PC-3 (cell line): Measurements from ENCODE around the gene MAN2C1. TPM values are rescaled to one million over a fixed set of nuclear protein-coding genes. Genes with fewer than 3 reads are reported as not detected.
A peak's percentile ranks its signal among the peaks of the same experiment; 100 is the strongest.

Experiments used
- ATAC-seq: fragments of 200-7000 bp; cut with Tn5 transposase; 2 replicates; pipeline ENCODE4 v1.9.1; 2020; ENCODE audit warnings: mild to moderate bottlenecking, moderate library complexity
- BruUV-seq: library from RNA; stranded (reverse); fragments of 400-500 nt; replicated peaks from 2 replicates; lab custom pipeline; 2021; lab: Mats Ljungman, UMichigan
- CTCF ChIA-PET: fragments of 300-600 bp; sonication (Branson Sonifier 250); formaldehyde crosslinking; loops from one replicate; lab custom pipeline; 2022; ENCODE audit warnings: antibody characterized with exemption; lab: Charles Lee
- POLR2A ChIA-PET: fragments of 300-600 bp; sonication (Branson Sonifier 250); formaldehyde crosslinking; loops from one replicate; lab custom pipeline; 2022; ENCODE audit warnings: antibody characterized with exemption; ENCODE audit not compliant: unreplicated experiment; lab: Charles Lee
- DNase-seq: peaks from one replicate; pipeline ENCODE4 v3.0.0-alpha.2; 2015
- H2AFZ ChIP-seq: fragments of 300-600 bp; sonication (generic); 2 replicates; pipeline ENCODE4 v1.6.0; 2016; ENCODE audit warnings: antibody characterized with exemption, low read length
- H3F3A ChIP-seq: fragments of 300-600 bp; sonication (generic); one replicate; pipeline ENCODE4 v1.6.0; 2017; ENCODE audit warnings: antibody characterized with exemption, low read length, control low read depth, mild to moderate bottlenecking; ENCODE audit not compliant: unreplicated experiment
- H3K27ac ChIP-seq: fragments of 300-600 bp; sonication (generic); 2 replicates; pipeline ENCODE4 v1.5.1; 2016; ENCODE audit warnings: mild to moderate bottlenecking, low read length
- H3K27me3 ChIP-seq: fragments of 300-600 bp; sonication (generic); 2 replicates; pipeline ENCODE4 v1.6.1; 2016; ENCODE audit warnings: low read length, mixed read lengths
- H3K36me3 ChIP-seq: fragments of 300-600 bp; sonication (generic); 2 replicates; pipeline ENCODE4 v1.6.1; 2016; ENCODE audit warnings: low read depth, mixed run types, low read length, mixed read lengths
- H3K4me1 ChIP-seq: fragments of 300-600 bp; sonication (generic); 2 replicates; pipeline ENCODE4 v1.5.1; 2016; ENCODE audit warnings: low read length; ENCODE audit not compliant: insufficient read depth
- H3K4me2 ChIP-seq: fragments of 300-600 bp; sonication (generic); 2 replicates; pipeline ENCODE4 v1.6.0; 2016; ENCODE audit warnings: low read length
- H3K4me3 ChIP-seq: fragments of 300-600 bp; sonication (generic); 2 replicates; pipeline ENCODE4 v1.5.1; 2016; ENCODE audit warnings: mild to moderate bottlenecking, low read length, mixed read lengths
- H3K79me2 ChIP-seq: fragments of 300-600 bp; sonication (generic); 2 replicates; pipeline ENCODE4 v1.6.1; 2017; ENCODE audit warnings: low read length, mixed read lengths
- H3K9ac ChIP-seq: fragments of 300-600 bp; sonication (generic); 2 replicates; pipeline ENCODE4 v1.6.0; 2016; ENCODE audit warnings: mild to moderate bottlenecking, low read length
- H3K9me2 ChIP-seq: fragments of 300-600 bp; sonication (generic); replicated peaks from 2 replicates; pipeline ENCODE4 v1.6.1; 2016; ENCODE audit warnings: mixed run types, low read length, mixed read lengths
- H3K9me3 ChIP-seq: fragments of 300-600 bp; sonication (generic); 2 replicates; pipeline ENCODE4 v1.6.1; 2016; ENCODE audit warnings: low read length, mixed read lengths
- H4K20me1 ChIP-seq: fragments of 300-600 bp; sonication (generic); 2 replicates; pipeline ENCODE4 v1.6.1; 2016; ENCODE audit warnings: low read length, mixed read lengths
- EZH2 ChIP-seq: fragments of 300-600 bp; sonication (generic); IDR thresholded peaks from one replicate; pipeline ENCODE4 v1.6.1; 2017; ENCODE audit warnings: antibody characterized with exemption, mild to moderate bottlenecking, low read length; ENCODE audit not compliant: unreplicated experiment
- EZH2phosphoT487 ChIP-seq: fragments of 300-600 bp; sonication (generic); IDR thresholded peaks from 2 replicates; pipeline ENCODE4 v1.6.1; 2018; ENCODE audit warnings: mild to moderate bottlenecking, antibody characterized with exemption, low read length, borderline replicate concordance
- intact Hi-C: fragments of 100-400 bp; cut with micrococcal nuclease; formaldehyde crosslinking; loops from 2 replicates; pipeline ENCODE4 v1.9.0; 2023
- total RNA-seq: library from RNA; depleted of rRNA; stranded (reverse); fragments of >200 nt; gene quantifications from 2 replicates; pipeline ENCODE4 v1.2.3, GENCODE V29; 2014
- TF ChIP-seq, protein P1 (sequence below): fragments of 300-600 bp; sonication (generic); conservative IDR thresholded peaks from 2 replicates; pipeline ENCODE4 v1.5.1; 2017; ENCODE audit warnings: antibody characterized with exemption, low read depth, mild to moderate bottlenecking, low read length

Gene MAN2C1
- total RNA-seq, 1 experiment from 2014 or later, result 126 TPM

DNA sequence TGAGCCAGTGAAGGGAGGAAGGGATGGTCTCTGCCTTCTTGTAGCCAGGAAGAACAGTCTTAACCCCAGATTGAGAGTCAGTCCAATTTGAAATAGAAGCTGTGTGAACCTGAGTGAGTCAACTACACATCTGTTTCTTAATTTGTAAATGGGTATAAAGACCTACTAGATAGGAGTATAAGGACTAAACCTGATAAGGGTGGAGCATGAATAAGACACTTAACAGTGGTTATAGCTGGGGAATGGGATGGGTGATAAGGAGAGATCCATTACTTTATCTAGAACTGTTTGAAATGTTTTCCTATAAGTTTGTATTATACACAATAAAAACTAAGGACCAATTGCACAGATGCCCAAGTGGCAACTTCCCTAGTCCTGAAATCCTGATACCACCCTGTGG, 1.4 kb downstream of the MAN2C1 start:
- CTCF ChIA-PET, result interaction anchor here (0.6 to 1.3 kb wide), 2 partner anchors 60 to 85 kb away, joined by 5 to 6 read pairs; partner anchors contain the start of gene SIN3A
- Histone ChIP-seq H3K9me2 (no peaks in the 10 kb centered on the region), H3K4me2 (peak overlapping the region; percentile 99), H3K4me3 (peak overlapping the region; percentile 87), H3K9me3 (no peaks in the 10 kb centered on the region), H3K27me3 (no peaks in the 10 kb centered on the region), H3K79me2 (peaks cover 29% of the 10 kb centered on the region; the same call in 1 of the 2 replicates), H3K9ac (peak overlapping the region; percentile 33; the same call in 1 of the 2 replicates), H3K4me1 (peaks cover 16% of the 10 kb centered on the region), H3K36me3 (peaks cover 31% of the 10 kb centered on the region), H3F3A (no peaks in the 10 kb centered on the region), H3K27ac (no peak overlapping the region), H4K20me1 (no peaks in the 10 kb centered on the region), H2AFZ (no peak overlapping the region)
- intact Hi-C loops, result loop anchor here (10.0 kb wide), 1 partner anchor 278 kb away; the partner anchor contains the start of genes IMP3 and SNX33
- POLR2A ChIA-PET, result no interaction called here
- no peak for DNase-seq
- TSS peak; percentile 28 for BruUV-seq
- ATAC-seq, result no peak
- TF ChIP-seq, protein P1, sequence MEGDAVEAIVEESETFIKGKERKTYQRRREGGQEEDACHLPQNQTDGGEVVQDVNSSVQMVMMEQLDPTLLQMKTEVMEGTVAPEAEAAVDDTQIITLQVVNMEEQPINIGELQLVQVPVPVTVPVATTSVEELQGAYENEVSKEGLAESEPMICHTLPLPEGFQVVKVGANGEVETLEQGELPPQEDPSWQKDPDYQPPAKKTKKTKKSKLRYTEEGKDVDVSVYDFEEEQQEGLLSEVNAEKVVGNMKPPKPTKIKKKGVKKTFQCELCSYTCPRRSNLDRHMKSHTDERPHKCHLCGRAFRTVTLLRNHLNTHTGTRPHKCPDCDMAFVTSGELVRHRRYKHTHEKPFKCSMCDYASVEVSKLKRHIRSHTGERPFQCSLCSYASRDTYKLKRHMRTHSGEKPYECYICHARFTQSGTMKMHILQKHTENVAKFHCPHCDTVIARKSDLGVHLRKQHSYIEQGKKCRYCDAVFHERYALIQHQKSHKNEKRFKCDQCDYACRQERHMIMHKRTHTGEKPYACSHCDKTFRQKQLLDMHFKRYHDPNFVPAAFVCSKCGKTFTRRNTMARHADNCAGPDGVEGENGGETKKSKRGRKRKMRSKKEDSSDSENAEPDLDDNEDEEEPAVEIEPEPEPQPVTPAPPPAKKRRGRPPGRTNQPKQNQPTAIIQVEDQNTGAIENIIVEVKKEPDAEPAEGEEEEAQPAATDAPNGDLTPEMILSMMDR, result no peak
- TF ChIP-seq EZH2phosphoT487, result no peak
- TF ChIP-seq EZH2, result no peak

DNA sequence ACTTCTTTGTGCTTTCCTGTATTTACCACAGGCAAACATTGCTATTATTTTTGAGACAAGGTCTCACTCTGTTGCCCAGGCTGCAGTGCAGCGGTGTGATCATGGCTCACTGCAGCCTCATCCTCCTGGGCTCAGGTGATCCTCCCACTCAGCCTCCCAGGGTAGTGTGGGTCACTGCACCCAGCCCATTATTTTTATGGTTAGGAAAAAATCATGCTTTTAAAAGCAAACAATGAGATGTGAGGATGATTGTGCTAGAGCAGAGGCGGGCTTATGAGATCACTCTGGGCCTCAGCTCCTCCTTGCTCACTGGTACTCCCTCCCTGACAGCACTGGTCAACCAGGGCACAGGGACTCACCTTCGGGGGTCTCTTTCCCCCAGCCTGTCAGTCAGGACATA, 2.2 kb downstream of the MAN2C1 start:
- Histone ChIP-seq H3K27me3 (no peaks in the 10 kb centered on the region), H3K4me3 (no peak overlapping the region), H3K36me3 (peaks cover 23% of the 10 kb centered on the region), H3K9me2 (no peaks in the 10 kb centered on the region), H3K9ac (no peak overlapping the region), H3F3A (no peaks in the 10 kb centered on the region), H3K79me2 (peaks cover 29% of the 10 kb centered on the region; the same call in 1 of the 2 replicates), H3K27ac (no peak overlapping the region), H3K4me2 (no peak overlapping the region), H3K4me1 (peaks cover 16% of the 10 kb centered on the region), H4K20me1 (no peaks in the 10 kb centered on the region), H2AFZ (no peak overlapping the region), H3K9me3 (no peaks in the 10 kb centered on the region)
- CTCF ChIA-PET, result no interaction called here
- no peak for DNase-seq
- intact Hi-C loops, result loop anchor here (10.0 kb wide), 1 partner anchor 279 kb away; the partner anchor contains the start of genes IMP3 and SNX33
- TF ChIP-seq EZH2phosphoT487, result no peak
- POLR2A ChIA-PET, result no interaction called here
- ATAC-seq, result no peak
- no TSS peak for BruUV-seq

DNA sequence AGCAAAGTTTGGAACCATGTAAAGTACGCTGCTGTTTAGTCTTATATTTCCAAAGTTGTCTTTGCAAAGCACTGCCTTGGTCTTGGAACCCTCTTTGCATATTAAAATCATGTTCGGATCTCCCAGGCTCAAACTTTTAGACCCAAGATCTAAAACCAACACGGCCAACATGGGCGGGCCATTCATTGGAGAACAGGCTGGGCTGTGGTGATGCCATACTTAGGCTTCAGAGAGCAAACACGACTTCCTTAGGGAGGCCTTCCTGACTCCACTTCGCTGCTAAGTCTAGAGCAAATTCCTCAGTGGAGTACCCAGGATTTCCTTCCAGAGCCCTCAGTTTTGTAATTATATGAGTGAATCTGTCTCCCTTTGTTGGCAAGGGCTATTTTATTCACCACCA, 3.5 kb downstream of the MAN2C1 start:
- no peaks in the 10 kb centered on the region for H4K20me1 ChIP-seq
- peaks cover 24% of the 10 kb centered on the region; the same call in 1 of the 2 replicates for H3K79me2 ChIP-seq
- H3K4me3 ChIP-seq, result no peak overlapping the region
- CTCF ChIA-PET, result no interaction called here
- no peak overlapping the region for H3K27ac ChIP-seq
- H3K27me3 ChIP-seq, result no peaks in the 10 kb centered on the region
- no peak for ATAC-seq
- peaks cover 12% of the 10 kb centered on the region for H3K36me3 ChIP-seq
- no peaks in the 10 kb centered on the region for H3F3A ChIP-seq
- H3K4me2 ChIP-seq, result no peak overlapping the region
- no peak for DNase-seq
- POLR2A ChIA-PET, result no interaction called here
- BruUV-seq, result no TSS peak
- no peaks in the 10 kb centered on the region for H3K9me2 ChIP-seq
- H3K9ac ChIP-seq, result no peak overlapping the region
- TF ChIP-seq, protein P1, result no peak
- TF ChIP-seq EZH2 (no peak), EZH2phosphoT487 (no peak)
- H3K9me3 ChIP-seq, result no peaks in the 10 kb centered on the region
- H3K4me1 ChIP-seq, result peaks cover 16% of the 10 kb centered on the region
- intact Hi-C loops, result loop anchor here (10.0 kb wide), 1 partner anchor 280 kb away; the partner anchor contains the start of genes IMP3 and SNX33
- no peak overlapping the region for H2AFZ ChIP-seq
